DND-41 (cell line): ENCODE measurements around the gene EFHC1.

Experiments
- EZH2 ChIP-seq: IDR thresholded peaks from 3 replicates; pipeline ENCODE4 v1.6.1; 2012; ENCODE audit warnings: borderline replicate concordance, low read depth, mild to moderate bottlenecking, moderate library complexity, low read length, inconsistent platforms; ENCODE audit not compliant: severe bottlenecking
- TF ChIP-seq, protein P1 (sequence below): IDR thresholded peaks from 2 replicates; pipeline ENCODE4 v1.5.1; 2012; ENCODE audit warnings: borderline replicate concordance, low read length, moderate library complexity, mild to moderate bottlenecking; ENCODE audit not compliant: poor library complexity, severe bottlenecking; ENCODE audit errors: extremely low read depth

DNA sequence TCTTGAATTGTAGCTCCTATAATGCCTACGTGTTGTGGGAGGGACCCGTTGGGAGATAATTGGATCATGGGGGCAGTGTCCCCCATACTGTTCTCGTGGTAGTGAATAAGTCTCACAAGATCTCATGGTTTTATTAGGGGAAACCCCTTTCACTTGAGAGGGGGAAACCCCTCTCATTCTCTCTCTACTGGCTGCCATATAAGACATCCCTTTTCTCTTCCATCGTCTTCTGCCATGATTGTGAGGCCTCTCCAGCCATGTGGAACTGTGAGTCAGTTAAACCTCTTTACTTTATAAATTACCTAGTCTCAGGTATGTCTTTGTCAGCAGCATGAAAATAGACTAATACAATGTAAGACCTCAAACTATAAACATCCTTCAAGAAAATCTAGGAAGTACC, 35.1 kb upstream of the EFHC1 start:
- TF ChIP-seq, protein P1, sequence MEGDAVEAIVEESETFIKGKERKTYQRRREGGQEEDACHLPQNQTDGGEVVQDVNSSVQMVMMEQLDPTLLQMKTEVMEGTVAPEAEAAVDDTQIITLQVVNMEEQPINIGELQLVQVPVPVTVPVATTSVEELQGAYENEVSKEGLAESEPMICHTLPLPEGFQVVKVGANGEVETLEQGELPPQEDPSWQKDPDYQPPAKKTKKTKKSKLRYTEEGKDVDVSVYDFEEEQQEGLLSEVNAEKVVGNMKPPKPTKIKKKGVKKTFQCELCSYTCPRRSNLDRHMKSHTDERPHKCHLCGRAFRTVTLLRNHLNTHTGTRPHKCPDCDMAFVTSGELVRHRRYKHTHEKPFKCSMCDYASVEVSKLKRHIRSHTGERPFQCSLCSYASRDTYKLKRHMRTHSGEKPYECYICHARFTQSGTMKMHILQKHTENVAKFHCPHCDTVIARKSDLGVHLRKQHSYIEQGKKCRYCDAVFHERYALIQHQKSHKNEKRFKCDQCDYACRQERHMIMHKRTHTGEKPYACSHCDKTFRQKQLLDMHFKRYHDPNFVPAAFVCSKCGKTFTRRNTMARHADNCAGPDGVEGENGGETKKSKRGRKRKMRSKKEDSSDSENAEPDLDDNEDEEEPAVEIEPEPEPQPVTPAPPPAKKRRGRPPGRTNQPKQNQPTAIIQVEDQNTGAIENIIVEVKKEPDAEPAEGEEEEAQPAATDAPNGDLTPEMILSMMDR, result no peak
- no peak for TF ChIP-seq EZH2
